Jurkat, Clone E6-1 (cell line): ENCODE data around the gene ADGRB3. TPM values are rescaled to one million over a fixed set of nuclear protein-coding genes. Genes with fewer than 3 reads are reported as not detected.

Experiments used
- DNase-seq: peaks from one replicate; pipeline ENCODE4 v3.0.0-alpha.2; 2011; ENCODE audit warnings: low read depth, low spot score
- H3K4me3 ChIP-seq: 2 replicates; pipeline ENCODE4 v1.5.1; 2011; ENCODE audit warnings: mild to moderate bottlenecking, low read length, control low read depth, moderate library complexity
- polyA plus RNA-seq: library from polyadenylated mRNA; unstranded; fragments of >200 nt; gene quantifications from one replicate; pipeline ENCODE4 v1.2.1, GENCODE V29; 2012; ENCODE audit warnings: missing spikeins; ENCODE audit not compliant: insufficient read length, insufficient read depth

ADGRB3 gene
- polyA plus RNA-seq: not detected

DNA sequence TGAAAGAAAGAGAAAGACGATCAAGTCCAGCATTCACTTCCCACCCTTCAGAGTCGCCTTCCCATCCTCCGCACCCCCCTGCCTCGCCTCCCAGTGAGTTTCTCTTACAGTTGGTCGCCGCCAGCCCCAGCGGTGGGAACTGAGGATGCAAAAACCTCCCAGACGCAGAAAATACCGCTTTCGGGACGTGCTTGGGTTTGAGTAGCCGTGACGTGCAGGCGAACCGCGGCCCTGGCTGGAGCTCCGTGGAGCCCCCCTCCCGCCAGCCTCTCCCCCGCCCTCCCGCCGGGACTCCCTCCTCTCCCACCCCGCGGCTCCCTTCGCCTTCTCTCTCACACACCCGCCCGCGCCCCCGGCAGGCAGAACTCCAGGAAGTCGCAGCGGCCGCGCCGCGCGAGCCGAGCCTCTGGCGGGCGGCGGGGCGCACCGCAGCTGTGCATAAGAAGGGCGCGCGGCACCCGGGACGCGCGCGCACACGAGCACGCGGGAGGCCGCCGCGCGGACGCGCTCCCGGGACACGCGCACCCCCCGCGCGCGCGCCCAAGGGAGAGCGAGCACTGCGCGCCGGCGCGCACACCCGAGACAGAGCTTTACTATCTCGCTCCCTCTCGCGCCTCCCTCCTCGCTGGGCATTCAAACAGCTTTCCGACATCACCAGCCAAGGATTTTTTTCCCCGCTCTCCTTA, at the start of gene ADGRB3:
Gene ADGRB3, plus strand, starts transcription at position 557 of the 686 bp plus-strand sequence. CDS start 3,394 bp downstream, outside the sequence.
- peak; percentile 68 for DNase-seq
- H3K4me3 ChIP-seq: peak within 1 kb of the TSS; percentile 52

DNA sequence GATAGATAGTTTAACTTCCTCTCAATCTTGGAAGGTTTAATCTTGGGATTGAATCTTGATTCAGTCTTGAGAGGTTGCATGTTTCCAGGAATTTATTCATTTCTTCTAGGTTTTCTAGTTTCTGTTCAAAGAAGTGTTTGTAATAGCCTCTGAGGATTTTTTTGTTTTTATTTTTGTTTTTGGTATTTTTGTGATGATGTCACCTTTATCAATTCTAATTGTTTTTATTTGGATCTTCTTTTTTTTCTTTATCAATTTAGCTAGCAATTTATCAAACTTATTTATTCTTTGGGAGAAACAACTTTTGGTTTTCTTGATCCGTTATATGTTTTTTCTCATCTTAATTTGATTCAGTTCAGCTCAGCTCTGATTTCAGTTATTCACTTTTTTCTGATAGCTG, 41.5 kb upstream of the ADGRB3 start:
- DNase-seq: no peak
- H3K4me3 ChIP-seq: no peak overlapping the region

DNA sequence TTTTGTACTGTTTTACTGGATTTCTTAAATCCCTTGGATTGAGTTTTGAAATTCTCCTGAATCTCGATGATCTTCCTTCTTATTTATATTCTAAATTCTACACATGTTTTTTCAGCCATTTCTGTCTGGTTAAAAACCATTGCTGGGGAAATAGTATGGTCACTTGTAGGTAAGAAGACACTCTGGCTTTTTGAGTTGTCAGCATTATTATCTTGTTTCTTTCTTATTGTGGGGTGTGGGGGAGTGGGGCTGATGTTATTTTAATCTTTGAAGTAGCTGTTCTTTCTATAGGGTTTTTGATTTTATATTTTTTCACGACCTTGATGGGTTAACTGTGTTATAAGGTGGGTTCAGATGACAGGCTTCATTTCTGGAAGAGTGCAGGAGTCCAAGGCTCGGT, 37.4 kb upstream of the ADGRB3 start:
- no peak overlapping the region for H3K4me3 ChIP-seq
- DNase-seq: no peak

DNA sequence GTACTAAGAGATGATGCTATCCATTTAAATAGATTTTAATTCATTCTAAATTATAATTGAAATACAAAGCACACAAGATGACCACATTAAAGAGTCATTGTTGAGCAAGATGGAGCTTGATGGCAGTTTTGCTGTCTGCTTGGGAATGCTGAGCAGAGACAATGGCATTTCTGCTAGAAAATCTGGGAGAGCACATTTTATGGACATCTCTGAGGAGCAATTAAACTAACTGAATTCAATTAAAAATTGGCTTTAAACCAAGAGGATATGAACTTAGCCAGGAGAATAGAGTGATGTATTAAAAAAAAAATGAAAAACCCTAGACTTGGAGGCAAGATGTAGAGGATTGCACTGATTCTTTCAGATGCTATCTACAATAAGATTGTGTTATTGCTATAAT, 19.1 kb upstream of the ADGRB3 start:
- H3K4me3 ChIP-seq: no peak overlapping the region
- DNase-seq: no peak

DNA sequence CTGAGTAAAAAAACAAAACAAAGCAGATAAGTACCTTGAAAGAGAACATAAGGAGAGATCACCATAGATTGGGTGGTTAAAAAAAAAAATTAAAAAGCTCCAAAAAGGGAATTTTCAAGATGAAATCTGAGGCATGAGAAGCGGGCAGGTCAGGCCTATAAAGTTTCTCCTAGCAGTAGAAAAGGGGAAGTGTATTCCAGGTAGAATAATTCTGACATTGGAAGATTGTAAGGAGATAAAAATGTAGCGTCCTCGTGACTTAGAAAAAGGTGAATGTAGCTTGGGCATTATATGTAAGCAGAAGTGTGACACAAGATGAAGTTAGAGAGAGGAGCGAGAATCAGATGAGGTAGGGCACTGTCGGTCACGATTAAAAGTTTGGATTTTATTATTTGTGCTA, 9.1 kb upstream of the ADGRB3 start:
- H3K4me3 ChIP-seq: no peak overlapping the region
- no peak for DNase-seq

DNA sequence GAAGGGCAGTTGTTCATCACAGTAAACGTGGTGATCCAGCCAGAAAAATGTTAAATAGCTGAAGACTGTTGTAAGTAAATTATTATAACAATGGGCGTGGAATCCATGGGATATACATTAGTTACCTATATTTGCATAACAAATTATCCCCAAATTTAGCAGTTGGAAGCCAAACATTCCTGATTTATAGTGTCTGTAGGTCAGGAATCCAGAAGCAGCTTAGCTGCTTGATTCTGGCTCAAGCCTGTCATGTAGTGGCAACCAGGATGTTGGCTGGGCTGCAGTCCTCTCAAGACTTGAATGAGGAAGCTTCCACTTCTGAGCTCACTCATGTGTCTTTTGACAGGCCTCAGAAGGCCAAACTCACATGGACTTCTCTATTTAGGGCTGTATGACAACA, 6.9 kb upstream of the ADGRB3 start:
- no peak overlapping the region for H3K4me3 ChIP-seq
- DNase-seq: no peak

DNA sequence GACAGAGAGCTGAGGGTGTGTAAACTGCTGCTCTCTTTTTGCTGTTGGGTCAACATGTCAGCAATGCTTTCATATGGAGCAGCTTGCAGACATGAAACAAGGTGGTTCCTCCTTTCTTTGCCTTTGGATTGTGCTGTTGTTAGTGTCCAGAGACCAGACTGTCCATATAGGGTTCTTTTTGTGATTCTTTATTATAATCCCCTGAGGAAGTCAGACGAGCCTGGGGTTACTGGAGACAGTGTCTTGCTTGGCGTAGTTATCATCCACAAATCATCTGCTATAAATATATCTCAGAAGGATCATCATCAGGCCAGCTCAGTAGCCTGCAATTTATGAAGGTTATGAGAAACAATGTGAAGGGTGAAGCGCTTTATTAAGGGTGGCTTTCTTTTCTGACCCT, 2.3 kb upstream of the ADGRB3 start:
- no peak overlapping the region for H3K4me3 ChIP-seq
- no peak for DNase-seq

DNA sequence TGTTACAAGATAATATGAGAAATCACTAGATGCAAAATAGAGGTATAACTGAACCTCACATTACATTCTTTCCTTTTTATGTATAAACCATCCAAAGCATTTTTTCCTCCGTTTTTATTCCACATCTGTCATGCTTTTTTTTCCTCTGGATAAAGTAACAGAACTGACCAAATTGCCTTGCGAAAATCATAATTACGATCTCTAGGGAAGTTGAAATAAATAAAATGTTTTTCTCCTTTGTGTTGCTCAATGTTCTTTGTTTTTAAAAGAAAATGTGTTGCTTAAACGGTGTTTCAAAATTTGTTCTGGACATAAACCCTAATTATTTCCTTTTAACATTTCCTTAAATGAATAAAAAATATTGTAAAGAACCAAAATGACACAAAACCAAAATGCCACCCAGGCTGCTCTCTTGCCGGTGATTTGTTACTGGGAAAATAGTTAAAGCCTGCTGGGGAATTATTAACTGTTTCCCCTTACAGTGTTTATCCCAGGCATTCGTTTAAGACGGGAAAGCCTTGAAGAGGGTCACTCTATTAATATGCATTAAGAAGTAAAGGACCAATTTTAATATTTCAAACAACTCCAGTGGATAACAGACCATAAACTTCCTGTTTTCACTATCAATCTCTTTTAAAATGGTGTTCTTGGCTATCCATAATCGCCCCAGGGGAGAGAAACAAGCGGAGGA, 1.7 kb upstream of the ADGRB3 start:
- no peak overlapping the region for H3K4me3 ChIP-seq
- no peak for DNase-seq

DNA sequence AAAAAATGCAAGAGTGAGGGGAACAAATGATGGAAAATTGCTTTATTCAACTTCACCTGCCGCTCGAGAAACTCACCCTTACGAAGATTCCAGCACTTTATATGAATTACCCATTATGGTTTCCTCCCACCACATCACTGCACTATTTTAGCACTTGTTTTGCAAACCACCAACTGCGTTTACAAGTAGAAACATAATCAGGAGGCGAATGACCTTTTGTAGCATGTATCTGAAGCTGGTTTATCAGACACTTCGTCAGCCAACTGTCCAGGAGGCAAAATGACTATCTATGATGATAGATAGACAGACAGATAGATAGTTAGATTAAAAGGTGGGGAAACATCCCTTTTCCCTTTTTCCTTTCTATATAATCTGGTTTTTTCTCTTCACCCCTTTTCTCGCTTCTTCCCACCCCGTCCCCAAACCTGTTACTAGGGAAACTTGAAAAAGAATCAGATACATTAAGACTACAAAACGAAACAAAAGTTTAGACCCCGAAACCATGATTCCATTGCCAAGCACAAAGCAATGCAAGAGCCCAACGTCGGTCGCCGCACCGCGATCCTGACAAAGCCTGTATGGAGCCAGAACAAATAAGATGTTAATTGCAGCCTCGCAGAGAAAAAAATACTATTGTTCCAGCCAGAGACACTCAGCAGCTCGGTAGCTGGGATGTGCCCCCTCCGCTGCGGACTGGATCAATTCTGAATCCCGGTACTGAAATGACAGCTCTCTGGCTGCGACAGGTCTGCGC, 933 bp upstream of the ADGRB3 start:
- peak; percentile 14 for DNase-seq
- H3K4me3 ChIP-seq: peak overlapping the region; percentile 48

DNA sequence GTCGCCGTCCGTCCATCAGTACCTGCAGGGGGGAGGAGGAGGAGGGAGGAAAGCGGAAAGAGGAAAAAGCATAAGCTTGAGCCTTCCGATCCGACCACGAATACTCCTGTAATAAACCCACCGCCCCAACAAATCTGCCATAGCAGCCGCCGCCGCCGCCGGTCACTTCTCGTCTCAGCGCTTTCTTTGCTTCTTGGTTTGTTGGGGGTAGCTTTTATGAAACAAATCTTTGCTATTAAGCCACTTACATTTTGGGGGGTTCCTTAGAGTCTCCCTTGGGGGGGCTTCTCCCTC, 277 bp downstream of the ADGRB3 start:
- H3K4me3 ChIP-seq: peak overlapping the region; percentile 52

DNA sequence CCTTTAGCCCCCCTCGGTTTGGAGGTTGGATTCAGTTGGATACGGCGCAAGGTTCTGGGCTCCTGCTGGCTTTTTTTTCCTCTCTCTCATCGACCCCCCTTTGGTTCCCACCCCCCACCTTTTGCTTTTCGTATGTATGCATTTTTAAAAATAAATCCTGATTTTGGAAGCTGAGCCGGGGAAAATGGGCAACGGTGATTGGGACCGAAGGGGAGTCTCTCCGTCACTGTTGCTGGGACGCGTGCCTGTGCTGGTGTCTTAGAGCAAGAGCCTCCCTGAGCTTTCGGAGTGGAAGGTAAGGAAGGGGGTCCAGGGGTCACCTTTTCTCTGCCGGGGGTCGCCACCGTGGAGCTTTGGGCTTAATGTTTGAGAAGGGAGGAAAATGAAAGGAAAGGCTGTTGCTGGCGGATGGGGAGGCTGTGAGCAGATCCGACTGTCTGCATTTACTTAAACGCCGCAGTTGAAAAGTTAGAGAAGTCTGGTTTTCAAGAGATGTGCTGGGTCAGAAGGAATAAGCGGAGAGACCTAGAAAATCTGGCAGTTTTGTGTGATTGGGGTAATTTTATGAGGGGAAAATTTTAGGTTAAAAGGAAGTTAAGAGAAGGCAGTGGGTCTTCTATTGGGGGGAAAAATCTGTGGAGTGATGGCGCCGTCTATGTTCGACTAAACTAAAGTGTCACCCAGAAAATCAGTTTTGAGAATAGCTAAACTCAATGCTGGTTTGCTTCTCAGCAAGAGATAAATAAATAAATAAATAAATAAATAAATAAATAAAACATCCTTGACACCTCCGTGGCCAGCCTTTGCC, 828 bp downstream of the ADGRB3 start:
- DNase-seq: no peak
- peak overlapping the region; percentile 52 for H3K4me3 ChIP-seq

More for the DNA sequence above, 277 bp downstream of the ADGRB3 start:
- DNase-seq: no peak

DNA sequence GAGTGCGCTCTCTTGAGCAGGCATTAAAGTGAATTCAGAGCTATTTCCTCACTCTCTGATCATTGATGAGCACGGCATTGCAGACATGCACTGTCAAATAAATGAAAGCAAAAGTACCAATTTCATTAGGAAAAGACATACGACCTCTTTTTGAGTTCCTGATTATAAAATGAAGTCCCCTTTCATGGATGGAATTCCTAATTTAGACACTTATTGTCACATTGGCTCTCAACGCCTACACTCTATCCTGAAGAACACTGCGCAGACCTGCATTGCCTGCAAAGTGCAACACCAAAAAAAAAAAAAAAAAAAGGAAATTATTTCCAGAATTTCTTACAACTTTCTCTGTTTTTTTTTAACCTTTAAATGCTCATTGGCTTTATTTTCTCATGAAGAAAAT, 1.6 kb downstream of the ADGRB3 start:
- DNase-seq: no peak
- no peak overlapping the region for H3K4me3 ChIP-seq

DNA sequence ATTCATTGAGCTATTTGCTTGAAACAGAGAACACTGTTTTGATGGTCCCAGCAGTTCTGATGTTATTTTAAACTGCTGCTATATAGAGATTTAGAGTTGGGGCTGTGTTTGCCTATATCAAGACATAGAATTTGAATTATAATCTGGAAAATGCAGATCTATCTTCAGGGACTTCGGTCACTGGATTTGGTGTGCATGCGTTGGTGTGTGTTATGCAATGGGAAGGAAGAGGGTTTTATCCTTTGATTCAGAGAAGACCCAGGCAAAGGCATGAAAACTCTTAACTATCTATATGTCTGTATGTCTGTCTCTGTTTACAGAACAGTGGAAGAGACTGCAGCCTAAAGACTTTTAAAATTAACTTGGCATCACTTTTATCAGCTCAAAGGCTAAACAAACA, 2.0 kb downstream of the ADGRB3 start:
- no peak overlapping the region for H3K4me3 ChIP-seq
- no peak for DNase-seq

DNA sequence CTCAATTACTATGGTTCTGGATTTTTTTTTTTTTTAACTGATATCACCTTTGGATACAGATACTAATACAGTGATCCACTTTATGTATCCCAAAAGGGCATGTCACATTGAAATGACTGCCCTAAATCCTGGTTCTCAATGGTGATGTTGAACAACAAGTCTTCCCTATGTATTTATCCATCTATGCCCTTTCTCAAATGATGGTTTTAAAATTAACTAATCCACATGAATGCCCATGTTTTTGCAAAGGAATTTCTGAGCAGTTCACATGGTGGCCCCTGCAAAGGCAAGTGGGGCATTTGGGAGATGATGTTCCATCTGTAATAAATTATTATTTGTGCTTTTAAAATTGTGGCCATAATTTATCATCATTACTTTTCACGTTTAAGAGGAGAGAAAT, 2.7 kb downstream of the ADGRB3 start:
- H3K4me3 ChIP-seq: no peak overlapping the region
- no peak for DNase-seq

DNA sequence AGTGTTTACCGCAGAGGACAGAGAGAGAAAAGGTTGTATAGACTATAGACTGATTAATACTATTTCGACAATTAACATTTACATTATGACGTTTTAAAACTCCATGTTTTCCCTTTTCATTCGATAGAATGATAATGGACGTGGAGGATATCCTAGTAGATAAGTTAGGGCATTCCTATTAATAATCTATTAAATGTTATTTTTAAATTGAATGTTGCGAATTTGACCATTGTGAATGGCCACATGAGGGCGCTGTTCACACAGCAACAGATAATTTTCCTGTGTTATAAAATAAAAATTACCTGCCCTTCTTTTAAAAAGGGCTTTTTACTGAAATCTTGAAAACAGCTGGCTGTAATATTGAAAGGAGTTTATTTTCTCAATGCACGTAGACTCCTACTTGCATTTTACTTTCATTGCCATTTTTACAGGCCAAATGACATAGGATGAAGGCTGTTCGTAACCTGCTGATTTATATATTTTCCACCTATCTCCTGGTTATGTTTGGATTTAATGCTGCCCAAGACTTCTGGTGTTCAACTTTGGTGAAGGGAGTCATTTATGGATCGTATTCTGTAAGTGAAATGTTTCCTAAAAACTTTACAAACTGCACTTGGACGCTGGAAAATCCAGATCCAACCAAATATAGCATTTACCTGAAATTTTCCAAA, 3.3 kb downstream of the ADGRB3 start:
- peak; percentile 14 for DNase-seq
- no peak overlapping the region for H3K4me3 ChIP-seq

DNA sequence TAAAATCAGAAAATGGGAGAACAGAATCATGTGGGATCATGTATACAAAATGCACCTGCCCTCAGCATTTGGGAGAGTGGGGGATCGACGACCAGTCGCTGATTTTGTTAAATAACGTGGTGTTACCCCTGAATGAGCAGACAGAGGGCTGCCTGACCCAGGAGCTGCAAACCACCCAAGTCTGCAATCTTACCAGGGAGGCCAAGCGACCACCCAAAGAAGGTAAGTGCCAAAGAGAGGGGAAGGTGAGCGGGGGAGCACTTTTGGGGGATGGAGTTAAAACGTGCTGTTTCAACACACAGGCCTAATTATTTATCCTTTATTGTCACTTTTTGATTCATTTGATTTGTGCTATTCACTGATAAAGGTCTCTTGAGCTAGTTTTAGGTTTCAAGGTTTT, 4.1 kb downstream of the ADGRB3 start:
- no peak for DNase-seq
- H3K4me3 ChIP-seq: no peak overlapping the region

DNA sequence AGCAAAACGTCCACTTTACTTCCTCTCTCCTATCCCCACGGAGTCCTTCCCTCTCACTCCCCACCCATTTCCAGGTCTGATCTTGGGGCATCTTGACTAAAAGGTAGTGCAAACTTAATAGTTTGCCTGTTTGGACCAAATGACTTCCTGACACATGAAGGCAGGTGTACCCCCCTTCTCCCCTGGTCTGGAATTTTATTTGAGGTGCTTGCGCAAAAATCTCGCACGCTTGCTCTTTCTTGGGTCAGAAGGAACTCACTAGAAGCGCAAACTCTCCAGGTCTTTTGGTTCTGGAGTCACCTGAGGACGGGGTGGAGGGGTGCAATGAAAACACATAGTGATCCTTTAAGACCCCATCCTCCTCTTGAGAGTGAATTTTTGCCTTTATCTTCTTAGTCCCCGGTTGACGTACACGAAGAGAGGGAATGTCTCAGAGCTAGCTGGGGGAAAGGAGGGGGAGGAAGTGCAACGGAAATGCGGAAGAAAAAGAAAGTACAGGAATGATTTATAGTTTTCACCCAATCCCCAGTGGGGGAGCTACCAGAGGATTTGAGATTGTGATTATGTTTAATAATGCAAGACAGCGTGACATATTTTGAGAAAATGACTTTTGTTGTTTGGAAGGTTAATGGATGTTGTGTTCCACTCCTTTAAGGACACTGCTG, 4.9 kb downstream of the ADGRB3 start:
- H3K4me3 ChIP-seq: no peak overlapping the region
- DNase-seq: no peak

DNA sequence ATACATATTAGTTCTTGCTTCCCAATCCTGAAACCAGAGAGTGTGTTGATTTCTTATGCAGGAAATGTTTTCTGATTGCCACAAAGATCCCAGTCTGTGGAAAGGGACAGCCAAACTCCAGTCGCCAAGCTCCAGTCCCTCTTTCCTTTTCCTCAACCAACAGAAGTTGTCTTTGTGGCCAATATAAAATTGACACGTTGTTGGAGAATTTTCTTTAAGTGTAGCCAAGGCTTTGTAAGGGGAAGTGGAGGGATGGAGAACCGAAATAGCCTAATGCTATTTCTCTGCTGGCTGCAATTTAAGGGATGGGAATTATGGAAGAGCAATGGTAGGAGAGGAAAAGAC, 5.4 kb downstream of the ADGRB3 start:
- DNase-seq: no peak
- no peak overlapping the region for H3K4me3 ChIP-seq

DNA sequence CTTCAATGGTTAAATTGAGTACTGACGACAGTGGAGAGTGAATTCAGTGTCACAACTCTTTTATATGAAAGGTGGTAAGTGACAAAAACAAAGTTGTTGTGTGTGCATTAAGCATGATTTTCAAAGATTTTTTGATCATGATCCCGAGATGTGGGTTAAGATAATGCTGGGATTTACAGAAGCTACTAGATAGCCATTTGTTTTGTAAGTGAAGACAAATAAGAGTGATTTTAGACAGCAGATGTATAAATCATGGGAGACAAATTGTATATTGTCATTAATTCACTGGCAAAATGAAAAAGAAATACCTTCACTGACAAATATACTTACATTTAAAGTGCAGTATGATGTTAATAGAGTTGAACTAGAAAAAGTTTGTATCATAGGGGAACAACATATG, 6.1 kb downstream of the ADGRB3 start:
- no peak overlapping the region for H3K4me3 ChIP-seq
- no peak for DNase-seq
